Neural crest cell (in vitro differentiated cells): Measurements from ENCODE around the gene AP1B1. TPM values are rescaled to one million over a fixed set of nuclear protein-coding genes. Genes with fewer than 3 reads are reported as not detected.

ENCODE experiments used
- DNase-seq: peaks from one replicate; pipeline ENCODE4 v3.0.0; 2021; ENCODE audit warnings: low read depth, mixed read lengths, low spot score
- H3K27ac Mint-ChIP-seq: one replicate; pipeline ENCODE4 v1.8.0; 2021; ENCODE audit warnings: mild to moderate bottlenecking, mixed read lengths; ENCODE audit not compliant: unreplicated experiment
- H3K27me3 Mint-ChIP-seq: 2 replicates; pipeline ENCODE4 v1.8.0; 2021; ENCODE audit warnings: low read depth, mild to moderate bottlenecking, mixed read lengths
- H3K36me3 Mint-ChIP-seq: 2 replicates; pipeline ENCODE4 v1.8.0; 2021; ENCODE audit warnings: low read depth, mild to moderate bottlenecking, mixed read lengths
- H3K4me1 Mint-ChIP-seq: 2 replicates; pipeline ENCODE4 v1.8.0; 2021; ENCODE audit warnings: mixed read lengths
- H3K4me3 Mint-ChIP-seq: one replicate; pipeline ENCODE4 v1.8.0; 2021; ENCODE audit warnings: mild to moderate bottlenecking, mixed read lengths
- H3K9me3 Mint-ChIP-seq: 2 replicates; pipeline ENCODE4 v1.8.0; 2021; ENCODE audit warnings: mixed read lengths
- CTCF ChIP-seq: fragments of 200-600 bp; sonication (generic); conservative IDR thresholded peaks from 2 replicates; pipeline ENCODE4 v1.5.0; 2021; ENCODE audit warnings: antibody characterized with exemption, mild to moderate bottlenecking
- total RNA-seq: library from RNA; stranded (reverse); gene quantifications from 2 replicates; pipeline ENCODE4 v1.2.1, GENCODE V29; 2021

AP1B1 gene
- total RNA-seq, 1 donor from 2014 or later, result 58.4 TPM

GRCh38 chr22:29400576-29400975, 12.2 kb upstream of the AP1B1 start:
- Mint-ChIP-seq H3K36me3 (no peaks in the 10 kb centered on the region), H3K4me1 (no peaks in the 10 kb centered on the region), H3K27me3 (peaks cover 8% of the 10 kb centered on the region)

GRCh38 chr22:29397791-29398190, 9.4 kb upstream of the AP1B1 start:
- H3K4me3 Mint-ChIP-seq, result no peak overlapping the region
- no peak for DNase-seq
- no peak overlapping the region for H3K27ac Mint-ChIP-seq
- no peaks in the 10 kb centered on the region for H3K9me3 Mint-ChIP-seq
- TF ChIP-seq CTCF, result no peak
- peaks cover 5% of the 10 kb centered on the region for H3K27me3 Mint-ChIP-seq
- H3K4me1 Mint-ChIP-seq, result peaks cover 6% of the 10 kb centered on the region
- no peaks in the 10 kb centered on the region for H3K36me3 Mint-ChIP-seq

More at GRCh38 chr22:29400576-29400975, 12.2 kb upstream of the AP1B1 start:
- no peak overlapping the region for H3K27ac Mint-ChIP-seq
- no peak for TF ChIP-seq CTCF
- no peaks in the 10 kb centered on the region for H3K9me3 Mint-ChIP-seq
- no peak for DNase-seq
- no peak overlapping the region for H3K4me3 Mint-ChIP-seq

GRCh38 chr22:29396126-29396525, 7.8 kb upstream of the AP1B1 start:
- Mint-ChIP-seq H3K4me3 (no peak overlapping the region), H3K36me3 (no peaks in the 10 kb centered on the region), H3K9me3 (no peaks in the 10 kb centered on the region), H3K27ac (no peak overlapping the region), H3K27me3 (peaks cover 2% of the 10 kb centered on the region), H3K4me1 (peaks cover 6% of the 10 kb centered on the region)
- no peak for DNase-seq
- TF ChIP-seq CTCF, result no peak

- Mint-ChIP-seq H3K4me3 (peak overlapping the region; percentile 28), H3K27ac (no peak overlapping the region), H3K9me3 (no peaks in the 10 kb centered on the region), H3K4me1 (peaks cover 6% of the 10 kb centered on the region), H3K36me3 (no peaks in the 10 kb centered on the region), H3K27me3 (no peaks in the 10 kb centered on the region)
- DNase-seq, result peak; percentile 71
- peak; percentile 89 for TF ChIP-seq CTCF
These were observed 6.7 kb upstream of the AP1B1 start for GRCh38 chr22:29394931-29395581.

- no peaks in the 10 kb centered on the region for H3K27me3 Mint-ChIP-seq
- H3K27ac Mint-ChIP-seq, result no peak overlapping the region
- no peaks in the 10 kb centered on the region for H3K36me3 Mint-ChIP-seq
- H3K4me3 Mint-ChIP-seq, result no peak overlapping the region
- H3K9me3 Mint-ChIP-seq, result no peaks in the 10 kb centered on the region
- H3K4me1 Mint-ChIP-seq, result peaks cover 10% of the 10 kb centered on the region
- TF ChIP-seq CTCF, result no peak
- no peak for DNase-seq
These were observed 4.7 kb upstream of the AP1B1 start for GRCh38 chr22:29393019-29393608.
